ENCODE results near the gene RNFT2. TPM values are rescaled to one million over a fixed set of nuclear protein-coding genes. Genes with fewer than 3 reads are reported as not detected.
"Not testable (repeated sequence)": the region's sequence is repeated elsewhere in the genome, so short reads cannot be mapped to it uniquely, and the experiment has no call there.

Gene RNFT2
- total RNA-seq, 1 donor from 2014 or later, result 16.3 TPM

DNA sequence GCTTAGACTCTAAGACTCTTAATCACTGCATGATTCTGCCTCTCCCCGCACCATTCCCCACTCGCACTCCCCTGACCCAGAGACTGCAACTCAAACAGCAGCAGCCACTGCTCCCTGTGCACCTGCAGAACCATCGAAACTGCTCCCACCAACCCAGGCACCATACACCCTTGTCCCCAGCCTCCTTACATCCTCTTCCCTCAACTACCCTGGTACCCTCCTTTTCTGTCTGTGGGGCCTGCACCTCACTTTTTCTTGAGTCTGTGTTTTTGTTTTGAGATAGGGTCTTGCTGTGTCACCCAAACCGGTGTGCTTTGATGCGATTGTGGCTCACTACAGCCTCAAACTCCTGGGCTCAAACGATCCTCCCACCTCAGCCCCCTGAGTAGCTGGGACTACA, 69.4 kb downstream of the RNFT2 start:
- Histone ChIP-seq H3K4me3 (ENCODE audit: low read depth, low read length) (no peak overlapping the region), H3K27me3 (ENCODE audit: control insufficient read depth, insufficient read depth, low read length) (no peaks in the 10 kb centered on the region), H3K36me3 (ENCODE audit: control insufficient read depth, insufficient read depth, low read length) (no peaks in the 10 kb centered on the region)
- TF ChIP-seq, protein P1, sequence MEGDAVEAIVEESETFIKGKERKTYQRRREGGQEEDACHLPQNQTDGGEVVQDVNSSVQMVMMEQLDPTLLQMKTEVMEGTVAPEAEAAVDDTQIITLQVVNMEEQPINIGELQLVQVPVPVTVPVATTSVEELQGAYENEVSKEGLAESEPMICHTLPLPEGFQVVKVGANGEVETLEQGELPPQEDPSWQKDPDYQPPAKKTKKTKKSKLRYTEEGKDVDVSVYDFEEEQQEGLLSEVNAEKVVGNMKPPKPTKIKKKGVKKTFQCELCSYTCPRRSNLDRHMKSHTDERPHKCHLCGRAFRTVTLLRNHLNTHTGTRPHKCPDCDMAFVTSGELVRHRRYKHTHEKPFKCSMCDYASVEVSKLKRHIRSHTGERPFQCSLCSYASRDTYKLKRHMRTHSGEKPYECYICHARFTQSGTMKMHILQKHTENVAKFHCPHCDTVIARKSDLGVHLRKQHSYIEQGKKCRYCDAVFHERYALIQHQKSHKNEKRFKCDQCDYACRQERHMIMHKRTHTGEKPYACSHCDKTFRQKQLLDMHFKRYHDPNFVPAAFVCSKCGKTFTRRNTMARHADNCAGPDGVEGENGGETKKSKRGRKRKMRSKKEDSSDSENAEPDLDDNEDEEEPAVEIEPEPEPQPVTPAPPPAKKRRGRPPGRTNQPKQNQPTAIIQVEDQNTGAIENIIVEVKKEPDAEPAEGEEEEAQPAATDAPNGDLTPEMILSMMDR (IDR thresholded peaks at IDR 0.05; ENCODE audit: insufficient read depth, low read length, poor library complexity, severe bottlenecking), result no peak
- DNase-seq (ENCODE audit: low read depth), result no peak

DNA sequence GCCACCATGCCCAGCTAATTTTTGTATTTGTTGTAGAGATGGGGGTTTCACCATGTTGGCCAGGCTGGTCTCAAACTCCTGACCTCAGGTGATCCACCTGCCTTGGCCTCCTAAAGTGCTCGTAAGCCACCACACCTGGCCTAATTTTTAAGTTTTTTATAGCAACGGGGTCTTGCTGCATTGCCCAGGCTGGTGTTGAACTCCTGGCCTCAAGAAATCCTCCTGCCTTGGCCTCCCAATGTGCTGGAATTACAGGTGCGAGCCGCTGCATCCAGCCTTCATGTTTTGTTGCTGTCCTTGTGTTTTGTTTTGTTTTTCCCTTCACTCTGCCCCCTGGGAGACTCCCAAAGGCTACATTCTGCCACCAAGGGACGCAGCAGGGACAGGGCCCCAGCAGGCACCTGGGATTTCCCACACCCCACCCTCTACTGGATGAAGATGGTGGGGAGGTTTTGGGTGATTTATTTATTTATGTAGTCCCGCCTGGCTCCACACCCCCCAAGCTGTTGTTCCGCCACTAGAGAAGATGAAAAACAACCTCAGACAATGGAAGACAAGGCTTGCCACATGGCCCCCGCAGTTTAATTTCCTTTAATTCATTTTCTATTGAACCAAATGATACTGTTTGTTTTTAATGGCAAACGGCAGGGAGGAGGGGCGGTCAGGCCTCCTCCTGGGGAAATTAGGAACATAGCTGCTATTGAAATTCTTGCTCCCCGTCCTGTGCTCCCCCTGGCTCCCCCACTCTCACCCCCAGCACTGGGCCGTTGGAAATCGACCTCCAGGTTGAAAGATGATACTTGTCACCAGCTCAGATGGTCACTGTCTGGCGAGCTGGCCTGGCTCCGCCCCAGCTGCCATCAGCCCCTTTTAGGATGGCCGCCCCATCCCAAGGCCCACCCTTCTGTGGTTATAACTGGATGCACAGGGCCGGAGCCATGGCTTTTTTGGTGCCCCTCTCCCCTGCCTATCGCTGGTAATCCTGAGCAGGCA, 70.3 kb downstream of the RNFT2 start:
- DNase-seq (ENCODE audit: low read depth), result no peak
- TF ChIP-seq, protein P1 (IDR thresholded peaks at IDR 0.05; ENCODE audit: insufficient read depth, low read length, poor library complexity, severe bottlenecking), result no peak
- Histone ChIP-seq H3K36me3 (ENCODE audit: control insufficient read depth, insufficient read depth, low read length) (no peaks in the 10 kb centered on the region), H3K27me3 (ENCODE audit: control insufficient read depth, insufficient read depth, low read length) (no peaks in the 10 kb centered on the region), H3K4me3 (ENCODE audit: low read depth, low read length) (no peak overlapping the region)

DNA sequence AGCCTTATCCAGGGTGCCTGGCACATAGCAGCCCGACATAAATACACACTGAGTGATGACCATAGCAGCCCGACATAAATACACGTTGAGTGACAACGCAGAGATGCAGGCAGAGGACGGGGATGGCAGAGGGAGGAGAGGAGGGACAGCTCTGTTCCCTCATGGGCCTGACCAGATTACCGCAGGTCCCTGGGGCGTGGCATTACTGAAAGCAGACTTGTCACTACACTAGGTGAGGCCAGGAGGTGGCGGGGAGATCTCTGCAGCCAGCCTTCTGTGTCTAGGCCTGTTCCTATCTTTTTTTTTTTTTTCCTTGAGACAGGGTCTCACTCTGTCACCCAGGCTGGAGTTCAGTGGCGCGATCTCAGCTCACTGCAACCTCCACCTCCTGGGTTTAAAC, 74.1 kb downstream of the RNFT2 start:
- Histone ChIP-seq H3K4me3 (ENCODE audit: low read depth, low read length) (no peak overlapping the region), H3K27me3 (ENCODE audit: control insufficient read depth, insufficient read depth, low read length) (no peaks in the 10 kb centered on the region), H3K36me3 (ENCODE audit: control insufficient read depth, insufficient read depth, low read length) (no peaks in the 10 kb centered on the region)
- TF ChIP-seq, protein P1 (IDR thresholded peaks at IDR 0.05; ENCODE audit: insufficient read depth, low read length, poor library complexity, severe bottlenecking), result no peak
- DNase-seq (ENCODE audit: low read depth), result no peak

DNA sequence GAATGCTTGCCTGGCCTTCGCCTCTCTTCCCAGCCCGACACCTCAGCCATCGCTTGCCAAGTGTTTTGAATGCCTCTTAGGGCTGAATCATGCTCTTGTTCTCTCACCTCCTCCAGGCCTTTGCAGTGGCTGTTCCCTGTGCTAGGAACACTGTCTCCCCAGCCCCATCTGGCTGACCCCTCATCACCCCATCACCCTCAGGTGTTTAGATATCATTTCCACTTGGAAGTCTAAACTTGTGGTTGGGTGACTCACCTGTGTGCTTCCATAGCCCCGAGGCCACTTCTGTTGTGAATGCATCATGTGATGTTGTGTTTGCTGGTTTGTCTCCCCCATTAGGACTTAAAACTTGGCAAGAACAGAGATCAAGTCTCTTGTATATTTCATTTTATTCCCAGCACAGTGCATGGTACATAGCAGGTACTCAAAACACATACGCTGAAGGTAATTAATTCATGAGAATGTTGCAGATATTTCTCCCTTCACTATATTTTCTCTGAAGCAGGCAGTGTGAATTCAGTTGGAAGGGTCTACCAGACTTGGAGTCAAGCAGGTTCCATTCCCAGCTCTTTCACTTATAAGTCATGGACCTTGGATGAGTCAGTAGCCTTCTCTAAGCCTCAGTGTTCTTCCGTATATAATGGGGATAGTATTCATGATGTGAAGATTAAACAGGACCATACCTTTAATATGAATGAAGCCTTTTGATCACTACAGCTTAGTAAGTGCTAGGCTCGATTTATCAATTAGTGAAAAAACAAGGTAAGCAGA, 75.3 kb downstream of the RNFT2 start:
- peak; percentile 48 for DNase-seq (ENCODE audit: low read depth)
- Histone ChIP-seq H3K36me3 (ENCODE audit: control insufficient read depth, insufficient read depth, low read length) (no peaks in the 10 kb centered on the region), H3K27me3 (ENCODE audit: control insufficient read depth, insufficient read depth, low read length) (no peaks in the 10 kb centered on the region), H3K4me3 (ENCODE audit: low read depth, low read length) (no peak overlapping the region)
- TF ChIP-seq, protein P1 (IDR thresholded peaks at IDR 0.05; ENCODE audit: insufficient read depth, low read length, poor library complexity, severe bottlenecking), result no peak

DNA sequence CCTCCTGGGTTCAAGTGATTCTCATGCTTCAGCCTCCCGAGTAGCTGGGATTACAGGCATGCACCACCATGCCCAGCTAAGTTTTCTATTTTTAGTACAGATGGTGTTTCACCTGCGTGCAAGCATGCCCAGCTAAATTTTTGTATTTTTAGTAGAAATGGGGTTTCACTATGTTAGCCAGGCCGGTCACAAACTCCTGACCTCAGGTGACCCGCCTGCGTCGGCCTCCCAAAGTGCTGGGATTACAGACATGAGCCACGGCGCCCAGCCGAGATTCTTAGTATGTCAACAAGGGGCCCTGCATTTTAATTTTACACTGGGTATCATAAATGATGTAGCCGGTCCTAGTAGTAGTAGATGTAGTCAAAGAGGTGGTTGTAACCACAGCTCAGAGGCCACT, 76.7 kb downstream of the RNFT2 start:
- not testable (repeated sequence) for H3K4me3 ChIP-seq (ENCODE audit: low read depth, low read length); H3K36me3 ChIP-seq (ENCODE audit: control insufficient read depth, insufficient read depth, low read length); DNase-seq (ENCODE audit: low read depth); H3K27me3 ChIP-seq (ENCODE audit: control insufficient read depth, insufficient read depth, low read length)

DNA sequence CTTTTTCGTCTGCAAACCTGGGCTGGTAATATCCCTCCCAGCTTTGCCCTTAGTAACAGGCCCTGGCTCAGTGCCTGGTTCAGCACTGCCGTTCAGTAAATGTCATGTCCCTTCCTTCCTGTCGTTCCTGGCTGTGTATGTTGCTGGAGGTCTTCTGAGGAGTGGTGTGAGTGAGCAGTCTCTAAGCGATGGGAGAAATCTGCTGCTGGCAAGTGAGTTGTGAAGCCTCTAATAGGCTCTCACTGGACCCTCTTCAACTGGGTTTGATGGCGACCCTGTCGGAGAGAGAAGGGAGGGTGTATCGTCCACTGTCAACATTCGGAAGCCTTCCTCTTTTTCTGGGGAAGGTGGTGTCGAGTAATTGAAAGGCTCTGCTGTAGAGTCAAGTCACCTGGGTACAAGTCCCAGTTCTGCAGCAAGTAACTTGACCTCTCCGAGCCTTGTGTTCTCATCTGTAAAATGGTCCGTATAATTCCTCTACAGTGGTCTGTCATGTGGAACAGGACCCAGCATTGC, 80.3 kb downstream of the RNFT2 start:
- no peaks in the 10 kb centered on the region for H3K27me3 ChIP-seq (ENCODE audit: control insufficient read depth, insufficient read depth, low read length)
- TF ChIP-seq, protein P1 (IDR thresholded peaks at IDR 0.05; ENCODE audit: insufficient read depth, low read length, poor library complexity, severe bottlenecking), result no peak
- no peaks in the 10 kb centered on the region for H3K36me3 ChIP-seq (ENCODE audit: control insufficient read depth, insufficient read depth, low read length)
- DNase-seq (ENCODE audit: low read depth), result no peak
- peak overlapping the region; percentile 72 for H3K4me3 ChIP-seq (ENCODE audit: low read depth, low read length)

All from kidney epithelial cell (primary cell).